Transverse colon (tissue), 4 donors: ENCODE results near the gene ATXN7L2. TPM values are rescaled to one million over a fixed set of nuclear protein-coding genes. Genes with fewer than 3 reads are reported as not detected.

Experiments used
- DNase-seq: peaks from one replicate; pipeline ENCODE4 v3.0.0-alpha.2; 2019
- H3K27ac ChIP-seq, 4 donors: fragments of 200-600 bp; sonication (generic); 2 replicates each; pipeline ENCODE4 v1.5.1; 2016 to 2018; ENCODE audit warnings: inconsistent platforms in 4 of 4
- H3K27me3 ChIP-seq: fragments of 200-600 bp; sonication (generic); 2 replicates; pipeline ENCODE4 v1.5.1; 2017; ENCODE audit warnings: inconsistent platforms
- H3K36me3 ChIP-seq, 4 donors: fragments of 200-600 bp; sonication (generic); 2 replicates each; pipeline ENCODE4 v1.5.1; 2017 to 2019; ENCODE audit warnings: inconsistent platforms in 4 of 4
- H3K4me1 ChIP-seq, 4 donors: fragments of 200-600 bp; sonication (generic); 2 replicates each; pipeline ENCODE4 v1.5.1; 2017 to 2020; ENCODE audit warnings: inconsistent platforms in 4 of 4
- H3K4me3 ChIP-seq, 4 donors: fragments of 200-600 bp; sonication (generic); 1 replicate in 1 of 4; 2 replicates in 3 of 4; pipeline versions ENCODE4 v1.5.1 to v1.6.1; 2017 to 2019; ENCODE audit warnings: inconsistent platforms in 4 of 4
- H3K9me3 ChIP-seq, 2 donors: fragments of 200-600 bp; sonication (generic); 2 replicates each; pipeline ENCODE4 v1.5.1; 2017 to 2019; ENCODE audit warnings: inconsistent platforms in 2 of 2
- CTCF ChIP-seq, 5 experiments: fragments of 200-600 bp in 3 of 5; fragments of 450-650 bp in 2 of 5; sonication (generic) in 3 of 5; IDR thresholded peaks; 1 replicate in 2 of 5; 2 replicates in 3 of 5; pipeline ENCODE4 v1.5.1; 2016 to 2017; ENCODE audit warnings: antibody characterized with exemption in 5 of 5, inconsistent platforms in 3 of 5, mild to moderate bottlenecking in 2 of 5, moderate library complexity in 1 of 5
- EP300 ChIP-seq: sonication (generic); formaldehyde crosslinking; IDR thresholded peaks from one replicate; pipeline ENCODE4 v1.6.1; 2017; ENCODE audit warnings: antibody characterized with exemption, low read depth
- POLR2A ChIP-seq: fragments of 450-650 bp; IDR thresholded peaks from one replicate; pipeline ENCODE4 v1.6.1; 2016; ENCODE audit warnings: antibody characterized with exemption, mild to moderate bottlenecking, moderate library complexity
- POLR2AphosphoS5 ChIP-seq, 3 donors: sonication (generic); formaldehyde crosslinking; IDR thresholded peaks; one replicate each; pipeline ENCODE4 v1.6.1; 2016; ENCODE audit warnings: antibody characterized with exemption in 3 of 3
- WGBS, 2 donors: methylation state at CpG; one replicate each; pipeline ENCODE4 v1.1.5; 2018; ENCODE audit warnings: low coverage in 1 of 2; 5-methylcytosine and 5-hydroxymethylcytosine counted together
- in situ Hi-C, 4 donors: fragments of 200-750 bp; cut with MboI; loops; one replicate each; pipeline versions ENCODE4 v1.15.0 to v1.15.1; 2017; ENCODE audit warnings: low sequenced_read_pairs in 3 of 4, low pct_ligation_motif_present in 1 of 4, low pct_unique_long_range_greater_than_20kb in 1 of 4
- intact Hi-C: fragments of 100-400 bp; cut with DNase I; formaldehyde crosslinking; loops from one replicate; pipeline ENCODE4 v1.15.1; 2023; ENCODE audit warnings: low total_unique reads
- total RNA-seq, 4 donors: library from RNA; depleted of rRNA; stranded (reverse); fragments of >200 nt; gene quantifications; one replicate each; pipeline ENCODE4 v1.1.0, GENCODE V29; 2016

Gene ATXN7L2
- total RNA-seq, 4 donors from 2014 or later: 2.7 to 12.3 (median 6.2) TPM

- Histone ChIP-seq H3K4me3 (no peak overlapping the region), H3K36me3 (no peaks in the 10 kb centered on the region), H3K4me1 (peaks cover 0 to 10% (median 0%) of the 10 kb centered on the region in 4 donors), H3K9me3 (no peaks in the 10 kb centered on the region), H3K27ac (no peak overlapping the region), H3K27me3 (peaks cover 6% of the 10 kb centered on the region)
- intact Hi-C loops: no loop called here
- 77 to 81% methylated on average over 5 of the region's 5 CpGs for WGBS, 2 donors
- TF ChIP-seq POLR2A: no peak
- no peak for TF ChIP-seq CTCF (IDR thresholded peaks at IDR 0.05)
- no peak for TF ChIP-seq EP300
- no peak for TF ChIP-seq POLR2AphosphoS5 (IDR thresholded peaks at IDR 0.05)
- no peak for DNase-seq
- in situ Hi-C loops: no loop called here
Measured at GRCh38 chr1:109517337-109517736, 33.6 kb downstream of the ATXN7L2 start.

- H3K4me3 ChIP-seq: no peak overlapping the region
- intact Hi-C loops: no loop called here
- no peak overlapping the region for H3K27ac ChIP-seq
- TF ChIP-seq POLR2A: no peak
- no peak for TF ChIP-seq CTCF (IDR thresholded peaks at IDR 0.05)
- TF ChIP-seq POLR2AphosphoS5 (IDR thresholded peaks at IDR 0.05): no peak
- no peak for TF ChIP-seq EP300
- 76 to 79% methylated on average over 9 to 14 of the region's 14 CpGs for WGBS, 2 donors
- peaks cover 6% of the 10 kb centered on the region for H3K27me3 ChIP-seq
- in situ Hi-C loops: no loop called here
- no peaks in the 10 kb centered on the region for H3K36me3 ChIP-seq
- no peak for DNase-seq
- no peaks in the 10 kb centered on the region for H3K9me3 ChIP-seq
- H3K4me1 ChIP-seq: peaks cover 0 to 5% (median 0%) of the 10 kb centered on the region in 4 donors
Measured at GRCh38 chr1:109521002-109521951, 37.6 kb downstream of the ATXN7L2 start.

- H3K27ac ChIP-seq: no peak overlapping the region
- H3K27me3 ChIP-seq: peaks cover 6% of the 10 kb centered on the region
- in situ Hi-C loops: no loop called here
- H3K9me3 ChIP-seq: no peaks in the 10 kb centered on the region
- no peak for TF ChIP-seq EP300
- no peak for TF ChIP-seq POLR2AphosphoS5 (IDR thresholded peaks at IDR 0.05)
- TF ChIP-seq CTCF (IDR thresholded peaks at IDR 0.05): no peak
- TF ChIP-seq POLR2A: no peak
- no peak overlapping the region for H3K4me3 ChIP-seq
- DNase-seq: no peak
- no peaks in the 10 kb centered on the region for H3K4me1 ChIP-seq
- H3K36me3 ChIP-seq: no peaks in the 10 kb centered on the region
- 79 to 92% methylated on average over 6 to 7 of the region's 7 CpGs for WGBS, 2 donors
- intact Hi-C loops: no loop called here
Measured at GRCh38 chr1:109522026-109522425, 38.3 kb downstream of the ATXN7L2 start.

GRCh38 chr1:109523706-109524105 is 40.0 kb downstream of the ATXN7L2 start:
- H3K27ac ChIP-seq: no peak overlapping the region
- no peaks in the 10 kb centered on the region for H3K4me1 ChIP-seq
- intact Hi-C loops: no loop called here
- H3K9me3 ChIP-seq: no peaks in the 10 kb centered on the region
- H3K27me3 ChIP-seq: peaks cover 6% of the 10 kb centered on the region
- 85 to 96% methylated on average over 2 of the region's 2 CpGs for WGBS, 2 donors
- DNase-seq: no peak
- TF ChIP-seq CTCF (IDR thresholded peaks at IDR 0.05) (no peak), EP300 (no peak), POLR2A (no peak), POLR2AphosphoS5 (IDR thresholded peaks at IDR 0.05) (no peak)
- H3K36me3 ChIP-seq: no peaks in the 10 kb centered on the region
- in situ Hi-C loops: no loop called here
- H3K4me3 ChIP-seq: no peak overlapping the region
